H9 (cell line): ENCODE results near the gene THEM5. TPM values are rescaled to one million over a fixed set of nuclear protein-coding genes. Genes with fewer than 3 reads are reported as not detected.

ENCODE experiments used
- DNase-seq: peaks from one replicate; pipeline ENCODE4 v3.0.0-alpha.2; 2017
- H2AFZ ChIP-seq: one replicate; pipeline ENCODE4 v1.6.1; 2013; ENCODE audit warnings: mild to moderate bottlenecking, low read length, control low read depth, moderate library complexity
- H2AK5ac ChIP-seq: 2 replicates; pipeline ENCODE4 v1.6.1; 2013; ENCODE audit warnings: low read length, control low read depth, mixed read lengths; ENCODE audit not compliant: insufficient read length
- H2BK120ac ChIP-seq: one replicate; pipeline ENCODE4 v1.6.1; 2013; ENCODE audit warnings: low read depth, mild to moderate bottlenecking, low read length, control low read depth, inconsistent platforms; ENCODE audit not compliant: poor library complexity, severe bottlenecking
- H2BK12ac ChIP-seq: 2 replicates; pipeline ENCODE4 v1.6.1; 2013; ENCODE audit warnings: low read length, control low read depth, mixed read lengths, low read depth; ENCODE audit not compliant: insufficient read length
- H2BK15ac ChIP-seq: 2 replicates; pipeline ENCODE4 v1.6.1; 2013; ENCODE audit warnings: low read depth, low read length, control low read depth
- H2BK20ac ChIP-seq: one replicate; pipeline ENCODE4 v1.6.1; 2013; ENCODE audit warnings: low read depth, mild to moderate bottlenecking, low read length, control low read depth, inconsistent platforms; ENCODE audit not compliant: poor library complexity, severe bottlenecking
- H2BK5ac ChIP-seq: 2 replicates; pipeline ENCODE4 v1.6.1; 2013; ENCODE audit warnings: low read length, control low read depth, mixed read lengths; ENCODE audit not compliant: insufficient read length
- H3K14ac ChIP-seq: 2 replicates; pipeline ENCODE4 v1.6.1; 2013; ENCODE audit warnings: low read length, control low read depth; ENCODE audit not compliant: insufficient read depth
- H3K18ac ChIP-seq: 2 replicates; pipeline ENCODE4 v1.6.1; 2013; ENCODE audit warnings: low read depth, mild to moderate bottlenecking, mixed read lengths, low read length, control low read depth; ENCODE audit not compliant: insufficient read length
- H3K23ac ChIP-seq: 2 replicates; pipeline ENCODE4 v1.6.1; 2013; ENCODE audit warnings: low read length, control low read depth, mixed read lengths, low read depth; ENCODE audit not compliant: insufficient read length
- H3K23me2 ChIP-seq: 2 replicates; pipeline ENCODE4 v1.6.1; 2013; ENCODE audit warnings: low read depth, mild to moderate bottlenecking, mixed read lengths, low read length, control low read depth; ENCODE audit not compliant: insufficient read length, poor library complexity, severe bottlenecking
- H3K27ac ChIP-seq: 2 replicates; pipeline ENCODE4 v1.5.1; 2013; ENCODE audit warnings: low read length, control low read depth, mixed read lengths, low read depth; ENCODE audit not compliant: insufficient read length
- H3K27me3 ChIP-seq: 2 replicates; pipeline ENCODE4 v1.6.1; 2013; ENCODE audit warnings: low read length, control low read depth, inconsistent platforms; ENCODE audit not compliant: insufficient read depth
- H3K4ac ChIP-seq: 2 replicates; pipeline ENCODE4 v1.6.1; 2013; ENCODE audit warnings: low read depth, mild to moderate bottlenecking, control low read depth, inconsistent platforms, low read length, moderate library complexity
- H3K4me1 ChIP-seq: 2 replicates; pipeline ENCODE4 v1.6.1; 2013; ENCODE audit warnings: low read length, control low read depth, inconsistent platforms; ENCODE audit not compliant: insufficient read depth
- H3K4me2 ChIP-seq: 2 replicates; pipeline ENCODE4 v1.6.1; 2013; ENCODE audit warnings: low read length, control low read depth, mixed read lengths; ENCODE audit not compliant: insufficient read length, insufficient read depth
- H3K56ac ChIP-seq: 2 replicates; pipeline ENCODE4 v1.6.1; 2013; ENCODE audit warnings: low read depth, mild to moderate bottlenecking, mixed read lengths, low read length, control low read depth; ENCODE audit not compliant: insufficient read length
- H3K79me1 ChIP-seq: 2 replicates; pipeline ENCODE4 v1.6.1; 2013; ENCODE audit warnings: low read depth, mild to moderate bottlenecking, moderate library complexity, low read length, control low read depth, inconsistent platforms; ENCODE audit not compliant: insufficient read depth, poor library complexity, severe bottlenecking
- H3K79me2 ChIP-seq: 2 replicates; pipeline ENCODE4 v1.6.1; 2013; ENCODE audit warnings: low read length, control low read depth, inconsistent platforms; ENCODE audit not compliant: insufficient read depth
- H3K9ac ChIP-seq: 2 replicates; pipeline ENCODE4 v1.6.1; 2013; ENCODE audit warnings: low read length, control low read depth, mixed read lengths; ENCODE audit not compliant: insufficient read length; ENCODE audit errors: extremely low read depth
- H3K9me3 ChIP-seq: one replicate; pipeline ENCODE4 v1.6.1; 2013; ENCODE audit warnings: low read depth, low read length, inconsistent platforms; ENCODE audit not compliant: control insufficient read depth
- H3T11ph ChIP-seq: one replicate; pipeline ENCODE4 v1.6.1; 2013; ENCODE audit warnings: mild to moderate bottlenecking, low read length, control low read depth, inconsistent platforms
- H4K20me1 ChIP-seq: one replicate; pipeline ENCODE4 v1.6.1; 2013; ENCODE audit not compliant: control insufficient read depth, insufficient read length, insufficient read depth
- H4K5ac ChIP-seq: 2 replicates; pipeline ENCODE4 v1.6.1; 2013; ENCODE audit warnings: low read depth, mild to moderate bottlenecking, mixed read lengths, low read length, control low read depth; ENCODE audit not compliant: insufficient read length
- H4K8ac ChIP-seq: replicated peaks from 2 replicates; pipeline ENCODE4 v1.6.1; 2013; ENCODE audit warnings: low read length, control low read depth, mixed read lengths, low read depth; ENCODE audit not compliant: insufficient read length
- H4K91ac ChIP-seq: 2 replicates; pipeline ENCODE4 v1.6.1; 2013; ENCODE audit warnings: low read depth, mild to moderate bottlenecking, moderate library complexity, mixed read lengths, low read length, control low read depth; ENCODE audit not compliant: insufficient read length
- H3K27ac Mint-ChIP-seq, 3 experiments: 2 replicates in 2 of 3; 3 replicates in 1 of 3; pipeline ENCODE4 v1.8.0; 2020 to 2021; ENCODE audit warnings: mixed read lengths in 3 of 3, mild to moderate bottlenecking in 1 of 3, moderate library complexity in 1 of 3
- H3K27me3 Mint-ChIP-seq: 2 replicates; pipeline ENCODE4 v1.8.0; 2021; ENCODE audit warnings: low read depth, mild to moderate bottlenecking, moderate library complexity, mixed read lengths
- H3K36me3 Mint-ChIP-seq, 3 experiments: 2 replicates in 2 of 3; 3 replicates in 1 of 3; pipeline ENCODE4 v1.8.0; 2020 to 2021; ENCODE audit warnings: low read depth in 3 of 3, mixed read lengths in 3 of 3; ENCODE audit not compliant: insufficient read depth in 1 of 3
- H3K4me1 Mint-ChIP-seq, 2 experiments: 2 replicates each; pipeline ENCODE4 v1.8.0; 2020; ENCODE audit warnings: mixed read lengths in 2 of 2
- H3K4me3 Mint-ChIP-seq, 2 experiments: 2 replicates in 1 of 2; 3 replicates in 1 of 2; pipeline ENCODE4 v1.8.0; 2020 to 2021; ENCODE audit warnings: mild to moderate bottlenecking in 2 of 2, mixed read lengths in 2 of 2, moderate library complexity in 1 of 2
- H3K9me3 Mint-ChIP-seq, 2 experiments: 2 replicates in 1 of 2; 3 replicates in 1 of 2; pipeline ENCODE4 v1.8.0; 2020; ENCODE audit warnings: mild to moderate bottlenecking in 2 of 2, mixed read lengths in 2 of 2, moderate library complexity in 1 of 2
- WGBS: extraction: QIAGEN DNeasy Blood & Tissue Kit; methylation state at CpG from one replicate; pipeline ENCODE4 v1.1.7; 2013; ENCODE audit warnings: missing lambda C conversion rate, low lambda C conversion rate, mixed read lengths; ENCODE audit not compliant: insufficient read length; ENCODE audit errors: extremely low coverage; 5-methylcytosine and 5-hydroxymethylcytosine counted together
- total RNA-seq: library from RNA; stranded (reverse); gene quantifications from 2 replicates; pipeline ENCODE4 v1.2.1, GENCODE V29; 2021
- TF ChIP-seq, protein P1 (sequence below): fragments of 200-600 bp; sonication (generic); conservative IDR thresholded peaks from 3 replicates; pipeline ENCODE4 v1.8.0; 2021; ENCODE audit warnings: antibody characterized with exemption, mild to moderate bottlenecking

THEM5 gene
- total RNA-seq, 1 experiment from 2014 or later: not detected

DNA sequence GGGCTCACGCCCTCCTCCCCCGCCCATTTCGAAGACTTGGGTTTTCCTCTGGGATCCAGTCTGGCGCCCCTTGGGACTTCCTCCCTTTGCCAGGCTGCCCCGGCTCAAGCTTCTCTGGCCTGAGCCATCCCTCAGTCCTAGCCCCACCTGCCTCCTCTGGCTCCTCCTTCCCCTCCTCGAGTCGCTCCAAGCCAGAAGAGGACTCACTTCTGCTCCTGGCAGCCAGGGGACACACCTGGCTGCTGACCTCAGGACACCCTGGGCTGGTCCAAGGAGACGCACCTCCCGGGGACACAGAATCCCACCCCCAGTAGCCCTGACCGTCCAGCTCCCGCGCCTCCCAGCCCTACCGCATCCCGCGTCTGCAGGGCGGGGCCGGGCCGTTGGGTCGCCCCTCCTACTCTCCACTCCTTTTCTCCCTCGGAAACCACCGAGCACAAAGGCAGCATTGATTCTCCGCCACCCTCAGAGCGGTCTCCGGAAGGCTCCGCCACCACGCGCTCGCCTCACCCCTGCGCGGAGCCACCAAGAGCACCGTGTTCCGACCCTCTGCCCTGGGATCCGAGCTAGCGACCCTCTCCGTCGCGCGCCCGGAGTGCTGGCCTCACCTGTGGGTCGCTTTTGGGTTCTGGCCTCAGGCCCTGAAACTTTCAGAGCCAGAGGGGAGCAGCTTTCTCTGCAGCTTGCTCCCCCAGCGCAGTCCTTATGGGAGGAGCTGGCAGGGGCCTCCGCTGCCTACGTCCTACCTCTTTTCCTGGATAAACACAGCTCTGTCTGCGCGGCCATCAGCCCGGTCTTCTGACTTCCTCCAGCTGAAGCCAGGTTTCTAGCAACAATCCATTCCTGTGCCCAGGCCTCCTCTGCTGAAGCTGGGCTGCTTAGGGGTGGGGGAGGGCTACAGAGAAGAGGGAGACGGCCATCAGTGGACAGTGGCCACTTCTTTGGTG lies 13.8 kb downstream of the THEM5 start, which contains the start of gene C2CD4D:
Gene C2CD4D (minus strand): TSS at position 364 of the 947 bp plus-strand sequence. CDS start 831 bp downstream, outside the sequence.
- peak within 1 kb of the TSS; percentile 59 for H3K9ac ChIP-seq

More for the DNA sequence above, 13.8 kb downstream of the THEM5 start, which contains the start of gene C2CD4D:
- Histone ChIP-seq H2AK5ac (no peak within 1 kb of the TSS), H4K91ac (no peak within 1 kb of the TSS), H3K23me2 (peaks cover 30% of the 10 kb centered on the region), H3K18ac (peak within 1 kb of the TSS; percentile 94), H3K27ac (no peak within 1 kb of the TSS), H2BK12ac (no peak within 1 kb of the TSS), H2BK120ac (no peak within 1 kb of the TSS), H3K4me1 (peaks cover 2% of the 10 kb centered on the region; the same call in 1 of the 2 replicates), H3K27me3 (peaks cover 9% of the 10 kb centered on the region; the same call in 1 of the 2 replicates), H3K23ac (no peak within 1 kb of the TSS), H3T11ph (no peak within 1 kb of the TSS), H4K5ac (no peak within 1 kb of the TSS), H2BK15ac (no peak within 1 kb of the TSS), H2BK20ac (no peak within 1 kb of the TSS), H2BK5ac (no peak within 1 kb of the TSS), H3K79me1 (no peaks in the 10 kb centered on the region), H3K14ac (peak within 1 kb of the TSS; percentile 94), H3K4me2 (peak within 1 kb of the TSS; percentile 43), H3K9me3 (no peaks in the 10 kb centered on the region), H3K4ac (no peak within 1 kb of the TSS), H4K8ac (no peak within 1 kb of the TSS), H3K56ac (no peak within 1 kb of the TSS), H3K79me2 (no peaks in the 10 kb centered on the region), H4K20me1 (no peaks in the 10 kb centered on the region), H2AFZ (no peak within 1 kb of the TSS)
- Mint-ChIP-seq H3K4me1 (peaks cover 29% of the 10 kb centered on the region in 2 experiments), H3K27me3 (peaks cover 38% of the 10 kb centered on the region), H3K9me3 (no peaks in the 10 kb centered on the region; a peak in 1 of 5 replicates), H3K36me3 (peaks cover 0 to 6% (median 0%) of the 10 kb centered on the region in 3 experiments; a peak in 2 of 7 replicates), H3K4me3 (peak within 1 kb of the TSS; percentile 76 to 86), H3K27ac (peak within 1 kb of the TSS; percentile 87 to 99 (median 90))
- TF ChIP-seq, protein P1, sequence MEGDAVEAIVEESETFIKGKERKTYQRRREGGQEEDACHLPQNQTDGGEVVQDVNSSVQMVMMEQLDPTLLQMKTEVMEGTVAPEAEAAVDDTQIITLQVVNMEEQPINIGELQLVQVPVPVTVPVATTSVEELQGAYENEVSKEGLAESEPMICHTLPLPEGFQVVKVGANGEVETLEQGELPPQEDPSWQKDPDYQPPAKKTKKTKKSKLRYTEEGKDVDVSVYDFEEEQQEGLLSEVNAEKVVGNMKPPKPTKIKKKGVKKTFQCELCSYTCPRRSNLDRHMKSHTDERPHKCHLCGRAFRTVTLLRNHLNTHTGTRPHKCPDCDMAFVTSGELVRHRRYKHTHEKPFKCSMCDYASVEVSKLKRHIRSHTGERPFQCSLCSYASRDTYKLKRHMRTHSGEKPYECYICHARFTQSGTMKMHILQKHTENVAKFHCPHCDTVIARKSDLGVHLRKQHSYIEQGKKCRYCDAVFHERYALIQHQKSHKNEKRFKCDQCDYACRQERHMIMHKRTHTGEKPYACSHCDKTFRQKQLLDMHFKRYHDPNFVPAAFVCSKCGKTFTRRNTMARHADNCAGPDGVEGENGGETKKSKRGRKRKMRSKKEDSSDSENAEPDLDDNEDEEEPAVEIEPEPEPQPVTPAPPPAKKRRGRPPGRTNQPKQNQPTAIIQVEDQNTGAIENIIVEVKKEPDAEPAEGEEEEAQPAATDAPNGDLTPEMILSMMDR: no peak; the same call in 2 of the 3 replicates
- DNase-seq: peak; percentile 92
- no CpG with 5 or more reads among the region's 47 CpGs for WGBS
